ENCODE results near the gene MOB2.

Gene MOB2

GRCh38 chr11:1455763-1456060, 30.9 kb downstream of the MOB2 start:
- DNase-seq: no peak

- no peak for DNase-seq
Observed at GRCh38 chr11:1455032-1455762, 31.4 kb downstream of the MOB2 start.

GRCh38 chr11:1454576-1454975, 32.0 kb downstream of the MOB2 start:
- no peak for DNase-seq

- no peak for DNase-seq
Observed at GRCh38 chr11:1453611-1454034, 33.0 kb downstream of the MOB2 start.

GRCh38 chr11:1452744-1453143, 33.8 kb downstream of the MOB2 start:
- DNase-seq: no peak

- DNase-seq: no peak
Observed at GRCh38 chr11:1451781-1452470, 34.7 kb downstream of the MOB2 start.

GRCh38 chr11:1450949-1451710, 35.4 kb downstream of the MOB2 start:
- DNase-seq: no peak

GRCh38 chr11:1450344-1450875, 36.2 kb downstream of the MOB2 start:
- DNase-seq: no peak

- DNase-seq: no peak
Observed at GRCh38 chr11:1449490-1450243, 36.9 kb downstream of the MOB2 start.

GRCh38 chr11:1448882-1449281, 37.7 kb downstream of the MOB2 start:
- DNase-seq: no peak

- DNase-seq: no peak
Observed at GRCh38 chr11:1447845-1448825, 38.4 kb downstream of the MOB2 start.

- DNase-seq: no peak
Observed at GRCh38 chr11:1446623-1447022, 40.0 kb downstream of the MOB2 start.

GRCh38 chr11:1445741-1446445, 40.7 kb downstream of the MOB2 start:
- DNase-seq: no peak

GRCh38 chr11:1444823-1445422, 41.7 kb downstream of the MOB2 start:
- DNase-seq: no peak

- DNase-seq: no peak
Observed at GRCh38 chr11:1444321-1444720, 42.3 kb downstream of the MOB2 start.

- no peak for DNase-seq
Observed at GRCh38 chr11:1443737-1444136, 42.8 kb downstream of the MOB2 start.

GRCh38 chr11:1442807-1443366, 43.7 kb downstream of the MOB2 start:
- DNase-seq: no peak

- DNase-seq: no peak
Observed at GRCh38 chr11:1442163-1442562, 44.4 kb downstream of the MOB2 start.

GRCh38 chr11:1440496-1440895, 46.1 kb downstream of the MOB2 start:
- no peak for DNase-seq

- DNase-seq: no peak
Observed at GRCh38 chr11:1440066-1440465, 46.5 kb downstream of the MOB2 start.
